ENCODE data around the gene SF3B3.

SF3B3 gene

GRCh38 chr16:70604407-70605282 lies 81.0 kb downstream of the SF3B3 start:
- DNase-seq (ENCODE audit: low read depth) = no peak
- no peak for TF ChIP-seq CTCF (IDR thresholded peaks at IDR 0.05; ENCODE audit: insufficient read depth, low read depth, low read length, missing control alignments)
- no peak overlapping the region for H3K4me3 ChIP-seq (ENCODE audit: low read length)

GRCh38 chr16:70605283-70605657 lies 81.7 kb downstream of the SF3B3 start:
- H3K4me3 ChIP-seq (ENCODE audit: low read length) = no peak overlapping the region
- TF ChIP-seq CTCF (IDR thresholded peaks at IDR 0.05; ENCODE audit: insufficient read depth, low read depth, low read length, missing control alignments) = no peak
- no peak for DNase-seq (ENCODE audit: low read depth)

- DNase-seq (ENCODE audit: low read depth) = peak; percentile 71
- H3K4me3 ChIP-seq (ENCODE audit: low read length) = no peak overlapping the region
- TF ChIP-seq CTCF (IDR thresholded peaks at IDR 0.05; ENCODE audit: insufficient read depth, low read depth, low read length, missing control alignments) = no peak
These were observed 84.9 kb downstream of the SF3B3 start for GRCh38 chr16:70608521-70608920.

GRCh38 chr16:70610273-70611223 lies 86.9 kb downstream of the SF3B3 start:
- DNase-seq (ENCODE audit: low read depth) = no peak
- no peak overlapping the region for H3K4me3 ChIP-seq (ENCODE audit: low read length)
- TF ChIP-seq CTCF (IDR thresholded peaks at IDR 0.05; ENCODE audit: insufficient read depth, low read depth, low read length, missing control alignments) = no peak

- no peak for TF ChIP-seq CTCF (IDR thresholded peaks at IDR 0.05; ENCODE audit: insufficient read depth, low read depth, low read length, missing control alignments)
- DNase-seq (ENCODE audit: low read depth) = no peak
- no peak overlapping the region for H3K4me3 ChIP-seq (ENCODE audit: low read length)
These were observed 87.6 kb downstream of the SF3B3 start for GRCh38 chr16:70611224-70611598.

- no peak overlapping the region for H3K4me3 ChIP-seq (ENCODE audit: low read length)
- no peak for TF ChIP-seq CTCF (IDR thresholded peaks at IDR 0.05; ENCODE audit: insufficient read depth, low read depth, low read length, missing control alignments)
- no peak for DNase-seq (ENCODE audit: low read depth)
These were observed 88.2 kb downstream of the SF3B3 start for GRCh38 chr16:70611785-70612303.

All from epithelial cell of esophagus (primary cell).